SK-N-SH (cell line): ENCODE data around the gene MALAT1. TPM values are rescaled to one million over a fixed set of nuclear protein-coding genes. Genes with fewer than 3 reads are reported as not detected.

Experiments used
- CTCF ChIA-PET: fragments of 300-600, 350-600 bp; formaldehyde crosslinking; extraction: SDS; loops from one replicate; lab custom pipeline; 2021; lab: Yijun Ruan, JAX
- POLR2A ChIA-PET: fragments of 350-600 bp; sonication (Branson Sonifier 250); formaldehyde crosslinking; extraction: SDS; loops from one replicate; lab custom pipeline; 2020; ENCODE audit warnings: antibody characterized with exemption, inconsistent platforms; lab: Yijun Ruan, JAX
- DNase-seq: peaks from one replicate; pipeline ENCODE4 v3.0.0; 2012
- H2AFZ ChIP-seq: fragments of 200-600 bp; sonication (generic); 2 replicates; pipeline ENCODE4 v1.8.1; 2016; ENCODE audit warnings: antibody characterized with exemption, mild to moderate bottlenecking, low read depth
- H3F3A ChIP-seq: fragments of 200-600 bp; sonication (generic); replicated peaks from 2 replicates; pipeline ENCODE3; 2016; ENCODE audit warnings: antibody characterized with exemption, mild to moderate bottlenecking; ENCODE audit not compliant: insufficient read depth
- H3K27ac ChIP-seq, 2 experiments: fragments of 200-500 bp in 1 of 2; fragments of 200-600 bp in 1 of 2; sonication (Bioruptor generic) in 1 of 2; sonication (generic), shearing (Covaris generic) in 1 of 2; 2 replicates each; pipeline versions ENCODE4 v1.5.1 to v1.6.1; 2014 to 2016; ENCODE audit warnings: low read depth in 2 of 2, inconsistent platforms in 1 of 2, low read length in 1 of 2, mild to moderate bottlenecking in 1 of 2, mixed read lengths in 1 of 2
- H3K27me3 ChIP-seq: fragments of 200-600 bp; sonication (generic), shearing (Covaris generic); 2 replicates; pipeline ENCODE4 v1.6.1; 2016; ENCODE audit warnings: mixed run types; ENCODE audit not compliant: insufficient read depth
- H3K36me3 ChIP-seq, 2 experiments: fragments of 200-500 bp in 1 of 2; fragments of 200-600 bp in 1 of 2; sonication (Bioruptor generic) in 1 of 2; sonication (generic) in 1 of 2; replicated peaks in 1 of 2; 2 replicates each; pipeline versions ENCODE3 to v1.5.1; 2014 to 2016; ENCODE audit warnings: low read length in 1 of 2, mild to moderate bottlenecking in 1 of 2; ENCODE audit not compliant: insufficient read depth in 2 of 2, control insufficient read depth in 1 of 2
- H3K4me1 ChIP-seq, 2 experiments: fragments of 200-500 bp in 1 of 2; fragments of 200-600 bp in 1 of 2; sonication (Bioruptor generic) in 1 of 2; sonication (generic), shearing (Covaris generic) in 1 of 2; 2 replicates each; pipeline versions ENCODE4 v1.5.1 to v1.6.1; 2014 to 2016; ENCODE audit warnings: low read depth in 1 of 2, low read length in 1 of 2, mixed run types in 1 of 2; ENCODE audit not compliant: insufficient read depth in 2 of 2, control insufficient read depth in 1 of 2
- H3K4me2 ChIP-seq: fragments of 200-600 bp; sonication (generic), shearing (Covaris generic); 2 replicates; pipeline ENCODE4 v1.6.1; 2017; ENCODE audit warnings: mixed run types
- H3K4me3 ChIP-seq, 2 experiments: fragments of 200-500 bp in 1 of 2; fragments of 200-600 bp in 1 of 2; sonication (Bioruptor generic) in 1 of 2; sonication (generic), shearing (Covaris generic) in 1 of 2; 2 replicates each; pipeline versions ENCODE4 v1.5.1 to v1.8.1; 2014 to 2016; ENCODE audit warnings: low read depth in 2 of 2, inconsistent platforms in 1 of 2, low read length in 1 of 2, mild to moderate bottlenecking in 1 of 2, mixed read lengths in 1 of 2, moderate library complexity in 1 of 2
- H3K79me2 ChIP-seq: fragments of 200-600 bp; sonication (generic); 2 replicates; pipeline ENCODE4 v1.8.1; 2017; ENCODE audit warnings: mild to moderate bottlenecking; ENCODE audit not compliant: insufficient read depth
- H3K9ac ChIP-seq: fragments of 200-600 bp; sonication (generic); 2 replicates; pipeline ENCODE4 v1.6.1; 2017; ENCODE audit warnings: mixed run types
- H3K9me2 ChIP-seq: fragments of 200-600 bp; sonication (generic); 2 replicates; pipeline ENCODE4 v1.6.1; 2017; ENCODE audit warnings: mixed run types
- H3K9me3 ChIP-seq: fragments of 200-600 bp; sonication (generic); 2 replicates; pipeline ENCODE4 v1.6.1; 2017; ENCODE audit warnings: mixed run types, mild to moderate bottlenecking, moderate library complexity
- H4K20me1 ChIP-seq: fragments of 200-600 bp; sonication (generic); 2 replicates; pipeline ENCODE4 v1.6.1; 2017; ENCODE audit warnings: mild to moderate bottlenecking, mixed run types; ENCODE audit not compliant: insufficient read depth
- EP300 ChIP-seq, 2 experiments: IDR thresholded peaks; 2 replicates each; pipeline versions ENCODE4 v1.4.0 to v1.6.1; 2012; ENCODE audit warnings: borderline replicate concordance in 1 of 2, low read depth in 1 of 2, low read length in 1 of 2
- FOSL2 ChIP-seq: IDR thresholded peaks from 2 replicates; pipeline ENCODE4 v1.4.0; 2012; ENCODE audit warnings: low read depth, mild to moderate bottlenecking, moderate library complexity, borderline replicate concordance
- GABPA ChIP-seq: IDR thresholded peaks from 2 replicates; pipeline ENCODE4 v1.4.0; 2012; ENCODE audit warnings: low read depth, mild to moderate bottlenecking
- GATA2 ChIP-seq: sonication (generic); formaldehyde crosslinking; IDR thresholded peaks from 2 replicates; pipeline ENCODE4 v1.5.0; 2020; ENCODE audit warnings: mild to moderate bottlenecking, missing genetic modification reagents
- MXI1 ChIP-seq: IDR thresholded peaks from 2 replicates; pipeline ENCODE4 v1.6.1; 2012; ENCODE audit warnings: mild to moderate bottlenecking, low read depth, low read length, improper control_type of control experiment
- NFIC ChIP-seq: IDR thresholded peaks from 2 replicates; pipeline ENCODE4 v1.4.0; 2012; ENCODE audit warnings: borderline replicate concordance
- NRF1 ChIP-seq: IDR thresholded peaks from 2 replicates; pipeline ENCODE4 v1.6.1; 2012; ENCODE audit warnings: low read depth, mild to moderate bottlenecking, low read length
- RAD21 ChIP-seq: IDR thresholded peaks from 2 replicates; pipeline ENCODE4 v1.6.1; 2012; ENCODE audit warnings: mild to moderate bottlenecking, low read length
- RFX5 ChIP-seq: IDR thresholded peaks from 2 replicates; pipeline ENCODE4 v1.6.1; 2012; ENCODE audit warnings: mild to moderate bottlenecking, improper control_type of control experiment, low read length
- RXRA ChIP-seq: IDR thresholded peaks from 2 replicates; pipeline ENCODE4 v1.4.0; 2012; ENCODE audit warnings: low read depth, mild to moderate bottlenecking, borderline replicate concordance
- SIN3A ChIP-seq: IDR thresholded peaks from 2 replicates; pipeline ENCODE4 v1.6.1; 2012; ENCODE audit warnings: low read depth, mild to moderate bottlenecking, low read length, moderate library complexity, borderline replicate concordance
- SMC3 ChIP-seq: IDR thresholded peaks from 2 replicates; pipeline ENCODE4 v1.6.1; 2012; ENCODE audit warnings: low read depth, low read length, improper control_type of control experiment
- TCF12 ChIP-seq: IDR thresholded peaks from 2 replicates; pipeline ENCODE4 v1.4.0; 2012
- WGBS: methylation state at CpG from one replicate; pipeline ENCODE4 v1.1.6; 2017; ENCODE audit warnings: low lambda C conversion rate; 5-methylcytosine and 5-hydroxymethylcytosine counted together
- polyA plus RNA-seq, 3 experiments: library from polyadenylated mRNA; depleted of rRNA; stranded (reverse); fragments of >200 nt; gene quantifications; 2 replicates each; pipeline ENCODE4 v1.2.3, GENCODE V29; 2012
- TF ChIP-seq, protein P1 (sequence below): fragments of 200-600 bp; sonication (generic); IDR thresholded peaks from 2 replicates; pipeline ENCODE4 v1.6.1; 2017; ENCODE audit warnings: antibody characterized with exemption, mild to moderate bottlenecking, moderate library complexity
- TF ChIP-seq, protein P2 (sequence below): IDR thresholded peaks from 2 replicates; pipeline ENCODE4 v1.4.0; 2012; ENCODE audit warnings: low read depth, borderline replicate concordance
- TF ChIP-seq, protein P3 (sequence below): IDR thresholded peaks from 2 replicates; pipeline ENCODE4 v1.6.1; 2012; ENCODE audit warnings: mild to moderate bottlenecking, low read depth, low read length, moderate library complexity
- TF ChIP-seq, protein P4 (sequence below): IDR thresholded peaks from 2 replicates; pipeline ENCODE4; 2012
- TF ChIP-seq, protein P5 (sequence below): fragments of 150-350 bp; IDR thresholded peaks from 2 replicates; pipeline ENCODE4 v1.6.1; 2017; ENCODE audit warnings: antibody characterized with exemption, low read length, low read depth, borderline replicate concordance

The MALAT1 gene
- polyA plus RNA-seq, 1 of the 3 experiments (the other 2 are of a cell fraction): 285 TPM

DNA sequence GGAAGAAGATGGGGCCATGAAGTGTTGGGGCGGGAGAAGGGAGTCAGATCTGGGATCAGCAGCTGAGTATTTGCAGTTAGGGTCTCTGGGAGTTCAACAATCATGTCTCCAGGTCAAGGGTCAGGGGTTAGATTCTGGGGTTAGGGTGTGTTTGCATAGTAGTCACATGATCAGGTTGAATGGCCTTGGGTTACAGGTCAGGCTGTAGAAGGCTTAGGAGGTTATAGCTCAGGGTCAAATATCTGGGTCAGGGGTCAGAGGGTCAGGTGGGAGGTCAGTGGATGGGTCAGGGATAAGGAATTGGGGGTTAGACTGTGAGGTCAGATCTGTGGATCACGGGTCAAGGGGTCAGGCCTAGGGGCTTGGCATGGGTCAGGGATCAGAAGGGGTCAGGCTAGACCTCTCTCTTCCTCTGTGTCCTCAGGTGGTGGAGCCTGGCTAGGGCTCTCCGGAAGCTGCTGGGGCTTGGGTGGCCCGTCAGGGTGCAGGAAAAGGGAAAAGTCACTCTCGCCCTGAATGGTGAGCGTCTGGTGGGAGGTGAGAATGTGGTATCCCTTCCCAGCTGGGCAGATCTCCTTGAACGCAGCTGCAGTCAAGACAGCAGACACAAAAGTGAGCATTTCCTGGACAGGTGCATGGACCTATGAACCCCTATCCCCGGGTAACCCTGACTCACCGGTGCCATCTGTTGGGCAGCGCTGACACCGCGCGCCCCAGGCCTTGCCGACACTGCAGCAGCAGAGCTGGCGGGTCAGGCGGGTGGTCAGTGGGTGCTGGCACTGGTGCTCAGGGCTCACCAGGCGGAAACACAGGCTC, 52.9 kb downstream of the MALAT1 start:
- H3K4me2 ChIP-seq: no peak overlapping the region
- peaks cover 43% of the 10 kb centered on the region for H3K79me2 ChIP-seq
- H3F3A ChIP-seq: no peaks in the 10 kb centered on the region
- peak; percentile 85 for DNase-seq
- H3K27me3 ChIP-seq: no peaks in the 10 kb centered on the region
- H2AFZ ChIP-seq: no peak overlapping the region
- H3K9me2 ChIP-seq: no peaks in the 10 kb centered on the region
- H3K27ac ChIP-seq: no peak overlapping the region
- WGBS: 72% methylated on average over 5 of the region's 17 CpGs
- ChIA-PET POLR2A (interaction anchor here (0.8 to 1.1 kb wide), 2 partner anchors 11 to 22 kb away, joined by 3 read pairs; no protein-coding TSS in a partner anchor), CTCF (interaction anchor here (0.6 to 6.4 kb wide), 17 partner anchors 9 to 231 kb away, joined by 3 to 88 read pairs (median 4); partner anchors contain the start of genes FAM89B, KCNK7 and ZNRD2)
- TF ChIP-seq SIN3A (no peak), SMC3 (peak; percentile 31; the same call in 1 of the 2 replicates), RAD21 (peak; percentile 43), NRF1 (no peak), GATA2 (CRISPR knock-in tag) (no peak), GABPA (no peak), FOSL2 (no peak), TCF12 (no peak), NFIC (no peak), MXI1 (no peak), RXRA (no peak), EP300 (IDR thresholded peaks at IDR 0.05; ENCODE audit: borderline replicate concordance in 1 of 2, low read depth in 1 of 2, low read length in 1 of 2) (no peak), RFX5 (no peak)
- TF ChIP-seq, protein P1, sequence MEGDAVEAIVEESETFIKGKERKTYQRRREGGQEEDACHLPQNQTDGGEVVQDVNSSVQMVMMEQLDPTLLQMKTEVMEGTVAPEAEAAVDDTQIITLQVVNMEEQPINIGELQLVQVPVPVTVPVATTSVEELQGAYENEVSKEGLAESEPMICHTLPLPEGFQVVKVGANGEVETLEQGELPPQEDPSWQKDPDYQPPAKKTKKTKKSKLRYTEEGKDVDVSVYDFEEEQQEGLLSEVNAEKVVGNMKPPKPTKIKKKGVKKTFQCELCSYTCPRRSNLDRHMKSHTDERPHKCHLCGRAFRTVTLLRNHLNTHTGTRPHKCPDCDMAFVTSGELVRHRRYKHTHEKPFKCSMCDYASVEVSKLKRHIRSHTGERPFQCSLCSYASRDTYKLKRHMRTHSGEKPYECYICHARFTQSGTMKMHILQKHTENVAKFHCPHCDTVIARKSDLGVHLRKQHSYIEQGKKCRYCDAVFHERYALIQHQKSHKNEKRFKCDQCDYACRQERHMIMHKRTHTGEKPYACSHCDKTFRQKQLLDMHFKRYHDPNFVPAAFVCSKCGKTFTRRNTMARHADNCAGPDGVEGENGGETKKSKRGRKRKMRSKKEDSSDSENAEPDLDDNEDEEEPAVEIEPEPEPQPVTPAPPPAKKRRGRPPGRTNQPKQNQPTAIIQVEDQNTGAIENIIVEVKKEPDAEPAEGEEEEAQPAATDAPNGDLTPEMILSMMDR: peak; percentile 62
- TF ChIP-seq, protein P2, sequence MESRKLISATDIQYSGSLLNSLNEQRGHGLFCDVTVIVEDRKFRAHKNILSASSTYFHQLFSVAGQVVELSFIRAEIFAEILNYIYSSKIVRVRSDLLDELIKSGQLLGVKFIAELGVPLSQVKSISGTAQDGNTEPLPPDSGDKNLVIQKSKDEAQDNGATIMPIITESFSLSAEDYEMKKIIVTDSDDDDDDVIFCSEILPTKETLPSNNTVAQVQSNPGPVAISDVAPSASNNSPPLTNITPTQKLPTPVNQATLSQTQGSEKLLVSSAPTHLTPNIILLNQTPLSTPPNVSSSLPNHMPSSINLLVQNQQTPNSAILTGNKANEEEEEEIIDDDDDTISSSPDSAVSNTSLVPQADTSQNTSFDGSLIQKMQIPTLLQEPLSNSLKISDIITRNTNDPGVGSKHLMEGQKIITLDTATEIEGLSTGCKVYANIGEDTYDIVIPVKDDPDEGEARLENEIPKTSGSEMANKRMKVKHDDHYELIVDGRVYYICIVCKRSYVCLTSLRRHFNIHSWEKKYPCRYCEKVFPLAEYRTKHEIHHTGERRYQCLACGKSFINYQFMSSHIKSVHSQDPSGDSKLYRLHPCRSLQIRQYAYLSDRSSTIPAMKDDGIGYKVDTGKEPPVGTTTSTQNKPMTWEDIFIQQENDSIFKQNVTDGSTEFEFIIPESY: no peak
- TF ChIP-seq, protein P3, sequence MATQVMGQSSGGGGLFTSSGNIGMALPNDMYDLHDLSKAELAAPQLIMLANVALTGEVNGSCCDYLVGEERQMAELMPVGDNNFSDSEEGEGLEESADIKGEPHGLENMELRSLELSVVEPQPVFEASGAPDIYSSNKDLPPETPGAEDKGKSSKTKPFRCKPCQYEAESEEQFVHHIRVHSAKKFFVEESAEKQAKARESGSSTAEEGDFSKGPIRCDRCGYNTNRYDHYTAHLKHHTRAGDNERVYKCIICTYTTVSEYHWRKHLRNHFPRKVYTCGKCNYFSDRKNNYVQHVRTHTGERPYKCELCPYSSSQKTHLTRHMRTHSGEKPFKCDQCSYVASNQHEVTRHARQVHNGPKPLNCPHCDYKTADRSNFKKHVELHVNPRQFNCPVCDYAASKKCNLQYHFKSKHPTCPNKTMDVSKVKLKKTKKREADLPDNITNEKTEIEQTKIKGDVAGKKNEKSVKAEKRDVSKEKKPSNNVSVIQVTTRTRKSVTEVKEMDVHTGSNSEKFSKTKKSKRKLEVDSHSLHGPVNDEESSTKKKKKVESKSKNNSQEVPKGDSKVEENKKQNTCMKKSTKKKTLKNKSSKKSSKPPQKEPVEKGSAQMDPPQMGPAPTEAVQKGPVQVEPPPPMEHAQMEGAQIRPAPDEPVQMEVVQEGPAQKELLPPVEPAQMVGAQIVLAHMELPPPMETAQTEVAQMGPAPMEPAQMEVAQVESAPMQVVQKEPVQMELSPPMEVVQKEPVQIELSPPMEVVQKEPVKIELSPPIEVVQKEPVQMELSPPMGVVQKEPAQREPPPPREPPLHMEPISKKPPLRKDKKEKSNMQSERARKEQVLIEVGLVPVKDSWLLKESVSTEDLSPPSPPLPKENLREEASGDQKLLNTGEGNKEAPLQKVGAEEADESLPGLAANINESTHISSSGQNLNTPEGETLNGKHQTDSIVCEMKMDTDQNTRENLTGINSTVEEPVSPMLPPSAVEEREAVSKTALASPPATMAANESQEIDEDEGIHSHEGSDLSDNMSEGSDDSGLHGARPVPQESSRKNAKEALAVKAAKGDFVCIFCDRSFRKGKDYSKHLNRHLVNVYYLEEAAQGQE: no peak
- TF ChIP-seq, protein P4, sequence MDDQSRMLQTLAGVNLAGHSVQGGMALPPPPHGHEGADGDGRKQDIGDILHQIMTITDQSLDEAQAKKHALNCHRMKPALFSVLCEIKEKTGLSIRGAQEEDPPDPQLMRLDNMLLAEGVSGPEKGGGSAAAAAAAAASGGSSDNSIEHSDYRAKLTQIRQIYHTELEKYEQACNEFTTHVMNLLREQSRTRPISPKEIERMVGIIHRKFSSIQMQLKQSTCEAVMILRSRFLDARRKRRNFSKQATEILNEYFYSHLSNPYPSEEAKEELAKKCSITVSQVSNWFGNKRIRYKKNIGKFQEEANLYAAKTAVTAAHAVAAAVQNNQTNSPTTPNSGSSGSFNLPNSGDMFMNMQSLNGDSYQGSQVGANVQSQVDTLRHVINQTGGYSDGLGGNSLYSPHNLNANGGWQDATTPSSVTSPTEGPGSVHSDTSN: no peak
- TF ChIP-seq, protein P5, sequence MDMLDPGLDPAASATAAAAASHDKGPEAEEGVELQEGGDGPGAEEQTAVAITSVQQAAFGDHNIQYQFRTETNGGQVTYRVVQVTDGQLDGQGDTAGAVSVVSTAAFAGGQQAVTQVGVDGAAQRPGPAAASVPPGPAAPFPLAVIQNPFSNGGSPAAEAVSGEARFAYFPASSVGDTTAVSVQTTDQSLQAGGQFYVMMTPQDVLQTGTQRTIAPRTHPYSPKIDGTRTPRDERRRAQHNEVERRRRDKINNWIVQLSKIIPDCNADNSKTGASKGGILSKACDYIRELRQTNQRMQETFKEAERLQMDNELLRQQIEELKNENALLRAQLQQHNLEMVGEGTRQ: no peak
- H3K9ac ChIP-seq: no peak overlapping the region
- H3K9me3 ChIP-seq: no peaks in the 10 kb centered on the region
- H3K36me3 ChIP-seq: peaks cover 29 to 42% of the 10 kb centered on the region in 2 experiments
- H3K4me1 ChIP-seq: peaks cover 16 to 27% of the 10 kb centered on the region in 2 experiments; a peak in 3 of 4 replicates
- no peak overlapping the region for H3K4me3 ChIP-seq
- H4K20me1 ChIP-seq: peaks cover 21% of the 10 kb centered on the region
